OCI-LY7 (cell line): ENCODE results near the gene NAALAD2.

Experiments used
- EZH2phosphoT487 ChIP-seq: fragments of 200-600 bp; sonication (generic); IDR thresholded peaks from 2 replicates; pipeline ENCODE4 v1.6.1; 2018; ENCODE audit warnings: low read depth, borderline replicate concordance, mild to moderate bottlenecking, mixed run types, antibody characterized with exemption, low read length, moderate library complexity, mixed read lengths
- TF ChIP-seq, protein P1 (sequence below): fragments of 200-600 bp; sonication (generic); conservative IDR thresholded peaks from 2 replicates; pipeline ENCODE4 v1.5.1; 2014; ENCODE audit warnings: mild to moderate bottlenecking, antibody characterized with exemption, low read length, moderate library complexity, mixed read lengths

DNA sequence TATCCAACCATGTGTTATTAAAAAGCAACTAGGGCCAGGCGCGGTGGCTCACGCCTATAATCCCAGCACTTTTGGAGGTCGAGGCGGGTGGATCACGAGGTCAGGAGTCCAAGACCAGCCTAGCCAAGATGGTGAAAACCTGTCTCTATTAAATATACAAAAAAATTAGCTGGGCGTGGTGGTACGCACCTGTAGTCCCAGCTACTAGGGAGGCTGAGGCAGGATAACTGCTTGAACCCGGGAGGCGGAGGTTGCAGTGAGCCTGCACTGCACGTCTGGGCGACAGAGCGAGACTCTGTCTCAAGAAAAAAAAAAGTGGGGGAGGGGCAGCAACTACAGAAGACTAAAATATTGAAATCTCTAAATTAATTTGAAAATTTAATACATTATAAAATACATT, 69.9 kb downstream of the NAALAD2 start:
- TF ChIP-seq, protein P1, sequence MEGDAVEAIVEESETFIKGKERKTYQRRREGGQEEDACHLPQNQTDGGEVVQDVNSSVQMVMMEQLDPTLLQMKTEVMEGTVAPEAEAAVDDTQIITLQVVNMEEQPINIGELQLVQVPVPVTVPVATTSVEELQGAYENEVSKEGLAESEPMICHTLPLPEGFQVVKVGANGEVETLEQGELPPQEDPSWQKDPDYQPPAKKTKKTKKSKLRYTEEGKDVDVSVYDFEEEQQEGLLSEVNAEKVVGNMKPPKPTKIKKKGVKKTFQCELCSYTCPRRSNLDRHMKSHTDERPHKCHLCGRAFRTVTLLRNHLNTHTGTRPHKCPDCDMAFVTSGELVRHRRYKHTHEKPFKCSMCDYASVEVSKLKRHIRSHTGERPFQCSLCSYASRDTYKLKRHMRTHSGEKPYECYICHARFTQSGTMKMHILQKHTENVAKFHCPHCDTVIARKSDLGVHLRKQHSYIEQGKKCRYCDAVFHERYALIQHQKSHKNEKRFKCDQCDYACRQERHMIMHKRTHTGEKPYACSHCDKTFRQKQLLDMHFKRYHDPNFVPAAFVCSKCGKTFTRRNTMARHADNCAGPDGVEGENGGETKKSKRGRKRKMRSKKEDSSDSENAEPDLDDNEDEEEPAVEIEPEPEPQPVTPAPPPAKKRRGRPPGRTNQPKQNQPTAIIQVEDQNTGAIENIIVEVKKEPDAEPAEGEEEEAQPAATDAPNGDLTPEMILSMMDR = no peak
- TF ChIP-seq EZH2phosphoT487 = no peak
